Measurements from ENCODE around the gene SLC16A7. TPM values are rescaled to one million over a fixed set of nuclear protein-coding genes. Genes with fewer than 3 reads are reported as not detected.

SLC16A7 gene
- total and polyA plus RNA-seq, 2 of the 8 experiments (the other 6 are each of a cell fraction or from before 2014, with no cell fraction given): 0.74 to 4.3 TPM

- no peak for TF ChIP-seq SUZ12 (IDR thresholded peaks at IDR 0.05; ENCODE audit: low read length)
These were observed 227.7 kb downstream of the SLC16A7 start (continued) for GRCh38 chr12:59823567-59823966.

All from H1 (cell line).